GM21737 (cell line): ENCODE data around the gene PRELID1.

Experiments used
- ATAC-seq: cut with Tn5 transposase; IDR thresholded peaks from one replicate; pipeline ENCODE4 v1.9.1; 2021; ENCODE audit warnings: mild to moderate bottlenecking, moderate library complexity; ENCODE audit not compliant: unreplicated experiment

Gene PRELID1

GRCh38 chr5:177355868-177356168 is 52.2 kb downstream of the PRELID1 start:
- ATAC-seq: no peak
